GM12878 (cell line): ENCODE measurements around the gene POLR1G. TPM values are rescaled to one million over a fixed set of nuclear protein-coding genes. Genes with fewer than 3 reads are reported as not detected.

Experiments
- ATAC-seq: fragments of 200-7000 bp; cut with Tn5 transposase; 3 replicates; pipeline ENCODE4 v1.9.1; 2020; ENCODE audit warnings: mild to moderate bottlenecking, moderate library complexity
- BruUV-seq: library from RNA; stranded (reverse); fragments of 400-500 nt; replicated peaks from 2 replicates; lab custom pipeline; 2021; lab: Mats Ljungman, UMichigan
- CTCF ChIA-PET: fragments of 300-600 bp; sonication (Branson Sonifier 250); formaldehyde crosslinking; extraction: SDS; loops from one replicate; lab custom pipeline; 2021; ENCODE audit warnings: inconsistent platforms; lab: Yijun Ruan, JAX
- POLR2A ChIA-PET: fragments of 350-600 bp; formaldehyde crosslinking; extraction: SDS; loops from one replicate; lab custom pipeline; 2021; ENCODE audit warnings: inconsistent platforms; lab: Charles Lee
- RAD21 ChIA-PET: fragments of 300-600 bp; sonication (Branson Sonifier 250); formaldehyde crosslinking; loops from one replicate; lab custom pipeline; 2023; ENCODE audit warnings: antibody characterized with exemption; ENCODE audit not compliant: unreplicated experiment; lab: Charles Lee
- SMC1A ChIA-PET: fragments of 300-600 bp; sonication (Branson Sonifier 250); formaldehyde crosslinking; loops from one replicate; lab custom pipeline; 2023; ENCODE audit not compliant: unreplicated experiment, uncharacterized antibody; lab: Charles Lee
- DNase-seq: peaks from one replicate; pipeline ENCODE4 v3.0.0-alpha.2; 2011; ENCODE audit warnings: low read depth, low spot score
- FAIRE-seq: peaks from 3 replicates; lab custom pipeline; 2011; peaks lifted over from hg19 to GRCh38; lab: Jason Lieb, UNC
- H2AFZ ChIP-seq: 2 replicates; pipeline ENCODE4 v1.6.0; 2011; ENCODE audit warnings: low read depth, low read length, control low read depth; ENCODE audit not compliant: control insufficient read depth
- H3K27ac ChIP-seq: 2 replicates; pipeline ENCODE4 v1.5.1; 2011; ENCODE audit warnings: control low read depth; ENCODE audit not compliant: control insufficient read depth, insufficient read depth
- H3K27me3 ChIP-seq, 2 experiments: replicated peaks in 1 of 2; 2 replicates each; pipeline versions ENCODE4 v1.6.0 to v1.6.1; 2011; ENCODE audit warnings: low read length in 1 of 2; ENCODE audit not compliant: control insufficient read depth in 2 of 2, insufficient read depth in 2 of 2
- H3K36me3 ChIP-seq, 2 experiments: 2 replicates each; pipeline ENCODE4 v1.5.1; 2011; ENCODE audit warnings: low read length in 1 of 2; ENCODE audit not compliant: control insufficient read depth in 2 of 2, insufficient read depth in 2 of 2
- H3K4me1 ChIP-seq: 2 replicates; pipeline ENCODE4 v1.6.1; 2011; ENCODE audit warnings: mild to moderate bottlenecking, low read length, moderate library complexity, mixed read lengths; ENCODE audit not compliant: control insufficient read depth, insufficient read depth
- H3K4me2 ChIP-seq: 2 replicates; pipeline ENCODE4 v1.6.0; 2011; ENCODE audit warnings: control low read depth; ENCODE audit not compliant: control insufficient read depth, insufficient read depth
- H3K4me3 ChIP-seq: fragments of 200-600 bp; sonication (generic); 2 replicates; pipeline ENCODE4 v1.5.1; 2016
- H3K79me2 ChIP-seq: 2 replicates; pipeline ENCODE4 v1.6.0; 2011; ENCODE audit warnings: low read length; ENCODE audit not compliant: control insufficient read depth, insufficient read depth
- H3K9ac ChIP-seq: 2 replicates; pipeline ENCODE4 v1.8.0; 2011; ENCODE audit warnings: low read length, control low read depth, mixed read lengths; ENCODE audit not compliant: control insufficient read depth, insufficient read depth
- H3K9me3 ChIP-seq: replicated peaks from 3 replicates; pipeline ENCODE4 v1.5.1; 2011; ENCODE audit warnings: mild to moderate bottlenecking, low read length; ENCODE audit not compliant: control insufficient read depth, insufficient read depth
- H4K20me1 ChIP-seq: 2 replicates; pipeline ENCODE4 v1.6.0; 2011; ENCODE audit not compliant: control insufficient read depth, insufficient read depth
- BRCA1 ChIP-seq: IDR thresholded peaks from 2 replicates; pipeline ENCODE4 v1.6.1; 2011; ENCODE audit warnings: low read depth, low read length, improper control_type of control experiment
- KAT2A ChIP-seq: conservative IDR thresholded peaks from 2 replicates; pipeline ENCODE4 v1.6.1; 2011; ENCODE audit warnings: low read depth, low read length; ENCODE audit not compliant: control insufficient read depth
- MYB ChIP-seq: fragments of 150-350 bp; IDR thresholded peaks from 2 replicates; pipeline ENCODE4 v1.6.1; 2014; ENCODE audit warnings: mild to moderate bottlenecking, low read depth, low read length, borderline replicate concordance
- NBN ChIP-seq: fragments of 450-650 bp; IDR thresholded peaks from 2 replicates; pipeline ENCODE4 v1.6.1; 2016
- NFYB ChIP-seq: IDR thresholded peaks from 2 replicates; pipeline ENCODE4 v1.6.1; 2011; ENCODE audit warnings: low read depth, mild to moderate bottlenecking, low read length, improper control_type of control experiment, moderate library complexity; ENCODE audit not compliant: insufficient read depth
- NR2C2 ChIP-seq: IDR thresholded peaks from 2 replicates; pipeline ENCODE4 v1.6.1; 2011; ENCODE audit warnings: borderline replicate concordance, low read depth; ENCODE audit not compliant: control insufficient read depth, insufficient read length
- PAX5 ChIP-seq: IDR thresholded peaks from 2 replicates; pipeline ENCODE4 v1.6.1; 2011; ENCODE audit warnings: low read depth, low read length, borderline replicate concordance
- WGBS: methylation state at CpG from one replicate; pipeline ENCODE4 v1.1.6; 2016; ENCODE audit warnings: low lambda C conversion rate; ENCODE audit not compliant: insufficient replicate concordance, insufficient coverage; ENCODE audit errors: missing lambda C conversion rate; 5-methylcytosine and 5-hydroxymethylcytosine counted together
- in situ Hi-C: fragments of 300-500 bp; cut with MboI; formaldehyde crosslinking; loops from 9 replicates; pipeline ENCODE4 v1.14.3; 2018; ENCODE audit warnings: mixed read lengths
- intact Hi-C: fragments of 100-400 bp; cut with micrococcal nuclease; formaldehyde crosslinking; loops from one replicate; pipeline ENCODE4 v1.14.2; 2022; ENCODE audit not compliant: unreplicated experiment
- polyA plus RNA-seq, 11 experiments: library from polyadenylated mRNA; depleted of rRNA in 4 of 11; unstranded in 6 of 11; stranded (reverse) in 5 of 11; fragments of >200 nt; fragmentation: Nextera tagmentation in 4 of 11; fragmentation: Illumina TruSeq in 1 of 11; extraction: Ambion mirVana in 4 of 11; extraction: Trizol in 1 of 11; gene quantifications; 1 replicate in 1 of 11; 2 replicates in 10 of 11; pipeline versions ENCODE4 v1.2.1 to v1.2.3, GENCODE V29; 2011 to 2016; ENCODE audit warnings: inconsistent platforms in 2 of 11, missing spikeins in 2 of 11, low read depth in 1 of 11
- total RNA-seq, 4 experiments: library from RNA; depleted of rRNA in 3 of 4; stranded (reverse); fragments of >200 nt in 3 of 4; fragmentation: Illumina TruSeq in 1 of 4; extraction: Trizol in 1 of 4; gene quantifications; 2 replicates each; pipeline versions ENCODE4 v1.2.1 to v1.2.3, GENCODE V29; 2013 to 2021
- TF ChIP-seq, protein P1 (sequence below): fragments of 450-650 bp; IDR thresholded peaks from 2 replicates; pipeline ENCODE4 v1.6.1; 2016; ENCODE audit warnings: mild to moderate bottlenecking
- TF ChIP-seq, protein P2 (sequence below): fragments of 450-650 bp; IDR thresholded peaks from 2 replicates; pipeline ENCODE4 v1.6.1; 2016; ENCODE audit warnings: mild to moderate bottlenecking

The POLR1G gene
- total and polyA plus RNA-seq, 10 of the 15 experiments (the other 5 are each of a cell fraction or from before 2014, with no cell fraction given), result 2.0 to 30.9 (median 20.5) TPM

DNA sequence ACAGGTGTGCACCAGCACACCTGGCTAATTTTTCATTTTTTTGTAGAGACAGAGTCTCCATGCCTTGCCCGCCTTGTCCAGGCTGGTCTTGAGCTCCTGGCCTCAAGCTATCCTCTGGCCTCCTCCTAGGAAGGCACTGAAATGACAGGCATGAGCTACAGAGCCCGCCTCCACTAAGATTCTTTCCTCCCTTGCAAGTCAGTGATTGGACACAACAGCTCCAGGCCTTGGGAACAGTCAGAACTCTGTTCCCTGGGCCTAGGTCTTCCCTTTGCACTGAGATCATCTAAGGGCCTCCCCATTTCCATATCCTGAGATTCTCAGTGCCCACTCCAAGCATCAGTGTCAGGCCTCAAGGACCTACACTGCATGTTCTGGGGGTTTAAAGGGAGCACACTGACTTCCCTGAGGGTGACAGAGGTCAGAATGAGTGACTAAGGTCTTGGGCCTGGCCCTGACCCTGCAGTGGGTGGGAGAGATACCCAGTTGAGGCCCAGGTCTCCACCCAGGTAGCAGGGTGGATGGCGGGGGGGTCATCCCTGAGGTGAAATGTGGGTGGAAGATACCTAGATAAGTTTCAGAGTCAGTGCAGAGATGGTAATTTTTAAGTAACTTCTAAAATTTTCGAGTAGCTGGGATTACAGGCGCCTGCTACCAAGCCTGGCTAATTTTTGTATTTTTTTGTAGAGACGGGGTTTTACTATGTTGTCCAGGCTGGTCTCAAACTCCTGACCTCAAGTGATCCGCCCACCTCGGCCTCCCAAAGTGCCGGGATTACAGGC lies 34.6 kb downstream of the POLR1G start:
- Histone ChIP-seq H3K27ac (no peak overlapping the region), H3K79me2 (no peaks in the 10 kb centered on the region), H3K9ac (no peak overlapping the region), H3K4me1 (peaks cover 23% of the 10 kb centered on the region), H3K27me3 (no peaks in the 10 kb centered on the region), H3K9me3 (no peaks in the 10 kb centered on the region), H2AFZ (0 out of 2 replicates have a peak overlapping the region, but pooled peaks have one; percentile 9), H3K4me3 (no peak overlapping the region), H4K20me1 (no peaks in the 10 kb centered on the region), H3K4me2 (no peak overlapping the region), H3K36me3 (no peaks in the 10 kb centered on the region)
- CTCF ChIA-PET, result interaction anchor here (0.7 to 6.6 kb wide), 8 partner anchors 12 to 197 kb away, joined by 3 to 385 read pairs (median 46); partner anchors contain the start of genes FOSB and PPP1R13L
- in situ Hi-C loops (loop anchor here (5.0 kb wide), 1 partner anchor 36 kb away; no protein-coding TSS in a partner anchor), intact Hi-C loops (loop anchor here (5.0 kb wide), 1 partner anchor 201 kb away; no protein-coding TSS in a partner anchor)
- 84% methylated on average over 9 of the region's 9 CpGs for WGBS
- TF ChIP-seq, protein P1, sequence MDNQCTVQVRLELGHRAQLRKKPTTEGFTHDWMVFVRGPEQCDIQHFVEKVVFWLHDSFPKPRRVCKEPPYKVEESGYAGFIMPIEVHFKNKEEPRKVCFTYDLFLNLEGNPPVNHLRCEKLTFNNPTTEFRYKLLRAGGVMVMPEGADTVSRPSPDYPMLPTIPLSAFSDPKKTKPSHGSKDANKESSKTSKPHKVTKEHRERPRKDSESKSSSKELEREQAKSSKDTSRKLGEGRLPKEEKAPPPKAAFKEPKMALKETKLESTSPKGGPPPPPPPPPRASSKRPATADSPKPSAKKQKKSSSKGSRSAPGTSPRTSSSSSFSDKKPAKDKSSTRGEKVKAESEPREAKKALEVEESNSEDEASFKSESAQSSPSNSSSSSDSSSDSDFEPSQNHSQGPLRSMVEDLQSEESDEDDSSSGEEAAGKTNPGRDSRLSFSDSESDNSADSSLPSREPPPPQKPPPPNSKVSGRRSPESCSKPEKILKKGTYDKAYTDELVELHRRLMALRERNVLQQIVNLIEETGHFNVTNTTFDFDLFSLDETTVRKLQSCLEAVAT, result 0 out of 2 replicates have a peak, but pooled peaks have one; percentile 35
- no peak for TF ChIP-seq NFYB
- no peak for TF ChIP-seq NBN
- TF ChIP-seq KAT2A, result no peak
- no peak for TF ChIP-seq BRCA1
- TF ChIP-seq, protein P2, sequence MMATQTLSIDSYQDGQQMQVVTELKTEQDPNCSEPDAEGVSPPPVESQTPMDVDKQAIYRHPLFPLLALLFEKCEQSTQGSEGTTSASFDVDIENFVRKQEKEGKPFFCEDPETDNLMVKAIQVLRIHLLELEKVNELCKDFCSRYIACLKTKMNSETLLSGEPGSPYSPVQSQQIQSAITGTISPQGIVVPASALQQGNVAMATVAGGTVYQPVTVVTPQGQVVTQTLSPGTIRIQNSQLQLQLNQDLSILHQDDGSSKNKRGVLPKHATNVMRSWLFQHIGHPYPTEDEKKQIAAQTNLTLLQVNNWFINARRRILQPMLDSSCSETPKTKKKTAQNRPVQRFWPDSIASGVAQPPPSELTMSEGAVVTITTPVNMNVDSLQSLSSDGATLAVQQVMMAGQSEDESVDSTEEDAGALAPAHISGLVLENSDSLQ, result 0 out of 2 replicates have a peak, but pooled peaks have one; percentile 48
- TF ChIP-seq MYB, result no peak
- TF ChIP-seq PAX5, result no peak
- no peak for TF ChIP-seq NR2C2
- DNase-seq, result no peak
- ATAC-seq, result no peak
- POLR2A ChIA-PET, result interaction anchor here (0.9 to 2.6 kb wide), 4 partner anchors 28 to 202 kb away, joined by 4 to 17 read pairs (median 8); no protein-coding TSS in a partner anchor
- no TSS peak for BruUV-seq
- RAD21 ChIA-PET, result interaction anchor here (1.0 to 3.5 kb wide), 5 partner anchors 27 to 201 kb away, joined by 3 to 206 read pairs (median 38); partner anchors contain the start of gene FOSB
- SMC1A ChIA-PET, result interaction anchor here (1.0 to 6.0 kb wide), 2 partner anchors 9 to 38 kb away, joined by 3 to 145 read pairs; no protein-coding TSS in a partner anchor
- FAIRE-seq, result no peak
